ENCODE results near the gene GPC6.

DNA sequence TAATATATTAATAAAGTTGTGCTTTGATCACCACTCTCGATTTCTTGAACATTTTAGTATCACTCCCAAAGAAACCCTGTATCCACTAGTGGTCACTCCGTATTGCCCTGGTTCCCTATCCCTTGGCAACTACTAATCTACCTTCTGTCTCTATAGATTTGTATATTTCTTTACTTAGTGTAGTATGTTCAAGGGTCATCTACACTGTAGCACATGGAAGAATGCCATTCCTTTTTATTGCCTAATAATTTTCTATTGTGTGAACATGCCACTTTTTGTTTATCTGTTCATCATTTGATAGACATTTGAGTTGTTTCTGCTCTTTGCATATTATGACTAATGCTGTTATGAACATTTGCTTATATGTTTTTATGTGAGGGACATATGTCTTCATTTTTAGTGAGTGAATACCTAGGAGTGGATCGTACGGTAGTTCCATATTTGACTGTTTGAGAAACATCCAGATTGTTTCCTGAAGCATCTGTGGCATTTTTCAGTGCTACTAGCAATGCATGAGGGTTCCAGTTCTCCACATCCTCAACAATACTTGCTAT lies 254.0 kb downstream of the GPC6 start:
- TF ChIP-seq, protein P1, sequence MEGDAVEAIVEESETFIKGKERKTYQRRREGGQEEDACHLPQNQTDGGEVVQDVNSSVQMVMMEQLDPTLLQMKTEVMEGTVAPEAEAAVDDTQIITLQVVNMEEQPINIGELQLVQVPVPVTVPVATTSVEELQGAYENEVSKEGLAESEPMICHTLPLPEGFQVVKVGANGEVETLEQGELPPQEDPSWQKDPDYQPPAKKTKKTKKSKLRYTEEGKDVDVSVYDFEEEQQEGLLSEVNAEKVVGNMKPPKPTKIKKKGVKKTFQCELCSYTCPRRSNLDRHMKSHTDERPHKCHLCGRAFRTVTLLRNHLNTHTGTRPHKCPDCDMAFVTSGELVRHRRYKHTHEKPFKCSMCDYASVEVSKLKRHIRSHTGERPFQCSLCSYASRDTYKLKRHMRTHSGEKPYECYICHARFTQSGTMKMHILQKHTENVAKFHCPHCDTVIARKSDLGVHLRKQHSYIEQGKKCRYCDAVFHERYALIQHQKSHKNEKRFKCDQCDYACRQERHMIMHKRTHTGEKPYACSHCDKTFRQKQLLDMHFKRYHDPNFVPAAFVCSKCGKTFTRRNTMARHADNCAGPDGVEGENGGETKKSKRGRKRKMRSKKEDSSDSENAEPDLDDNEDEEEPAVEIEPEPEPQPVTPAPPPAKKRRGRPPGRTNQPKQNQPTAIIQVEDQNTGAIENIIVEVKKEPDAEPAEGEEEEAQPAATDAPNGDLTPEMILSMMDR (IDR thresholded peaks at IDR 0.05), result no peak
- no peak for TF ChIP-seq POLR2A (IDR thresholded peaks at IDR 0.05)
